ENCODE results near the gene CCDC85B. TPM values are rescaled to one million over a fixed set of nuclear protein-coding genes. Genes with fewer than 3 reads are reported as not detected.
A peak's percentile ranks its signal among the peaks of the same experiment; 100 is the strongest.

Gene CCDC85B
- polyA plus RNA-seq, 1 of the 3 experiments (the other 2 are of a cell fraction), result 52.8 TPM

GRCh38 chr11:65895482-65895981 is 5.1 kb downstream of the CCDC85B start (continued):
- TF ChIP-seq SMC3 (IDR thresholded peaks at IDR 0.05; ENCODE audit: low read depth, low read length) (no peak), PBX3 (IDR thresholded peaks at IDR 0.05) (no peak), YY1 (IDR thresholded peaks at IDR 0.05; ENCODE audit: low read depth) (no peak), GABPA (IDR thresholded peaks at IDR 0.05; ENCODE audit: low read depth) (no peak)

- peak overlapping the region in 1 of 2 experiments; percentile 94; a peak in 2 of 4 replicates for H3K27ac ChIP-seq (ENCODE audit: low read depth in 2 of 2, low read length in 1 of 2)
- H3K9me2 ChIP-seq, result no peaks in the 10 kb centered on the region
- no peaks in the 10 kb centered on the region for H3K27me3 ChIP-seq (ENCODE audit: insufficient read depth)
- H3F3A ChIP-seq (replicated peaks; ENCODE audit: insufficient read depth), result peaks cover 71% of the 10 kb centered on the region
- peaks cover 77% of the 10 kb centered on the region for H4K20me1 ChIP-seq (ENCODE audit: insufficient read depth)
- no peak for DNase-seq
- peaks cover 0 to 49% of the 10 kb centered on the region in 2 experiments for H3K36me3 ChIP-seq (replicated peaks in 1 of 2; ENCODE audit: control insufficient read depth in 1 of 2, insufficient read depth in 2 of 2, low read length in 1 of 2)
- WGBS (ENCODE audit: low lambda C conversion rate), result 96% methylated on average over 11 of the region's 14 CpGs
- peaks cover 96% of the 10 kb centered on the region for H3K79me2 ChIP-seq (ENCODE audit: insufficient read depth)
- ChIA-PET POLR2A (interaction anchor here (0.6 kb wide), 1 partner anchor 22 kb away, joined by 3 read pairs; no protein-coding TSS in a partner anchor), CTCF (interaction anchor here (0.8 to 4.9 kb wide), 5 partner anchors 7 to 18 kb away, joined by 3 to 20 read pairs (median 4); partner anchors contain the start of genes CCDC85B and FIBP)
- H2AFZ ChIP-seq (ENCODE audit: low read depth), result no peak overlapping the region
- H3K9ac ChIP-seq, result peak overlapping the region; percentile 97
- H3K4me2 ChIP-seq, result peak overlapping the region; percentile 89
- no peaks in the 10 kb centered on the region for H3K9me3 ChIP-seq
- peaks cover 27 to 49% of the 10 kb centered on the region in 2 experiments; a peak in 3 of 4 replicates for H3K4me1 ChIP-seq (ENCODE audit: control insufficient read depth in 1 of 2, insufficient read depth in 2 of 2, low read depth in 1 of 2, low read length in 1 of 2)
- H3K4me3 ChIP-seq (ENCODE audit: low read depth in 2 of 2, low read length in 1 of 2), result peak overlapping the region in 1 of 2 experiments; percentile 82; a peak in 2 of 4 replicates
- TF ChIP-seq POLR2AphosphoS5 (IDR thresholded peaks at IDR 0.05; ENCODE audit: low read depth, low read length) (no peak), EP300 (IDR thresholded peaks at IDR 0.05; ENCODE audit: borderline replicate concordance in 1 of 2, low read depth in 1 of 2, low read length in 1 of 2) (no peak), RFX5 (IDR thresholded peaks at IDR 0.05; ENCODE audit: low read length) (no peak), PBX3 (IDR thresholded peaks at IDR 0.05) (no peak), USF1 (IDR thresholded peaks at IDR 0.05; ENCODE audit: borderline replicate concordance, low read depth) (no peak), NFIC (IDR thresholded peaks at IDR 0.05; ENCODE audit: borderline replicate concordance) (no peak), GATA2 (CRISPR knock-in tag; IDR thresholded peaks at IDR 0.05) (no peak), YY1 (IDR thresholded peaks at IDR 0.05; ENCODE audit: low read depth) (no peak), CTCF (IDR thresholded peaks at IDR 0.05) (no peak), ZBTB33 (IDR thresholded peaks at IDR 0.05; ENCODE audit: borderline replicate concordance, low read depth) (no peak), MEF2A (IDR thresholded peaks at IDR 0.05; ENCODE audit: borderline replicate concordance, low read depth) (no peak), EZH2phosphoT487 (IDR thresholded peaks at IDR 0.05; ENCODE audit: borderline replicate concordance, low read depth) (no peak), TEAD4 (IDR thresholded peaks at IDR 0.05; ENCODE audit: borderline replicate concordance, insufficient read depth) (no peak), MAX (IDR thresholded peaks at IDR 0.05; ENCODE audit: low read depth) (no peak)
- TF ChIP-seq, protein P1, sequence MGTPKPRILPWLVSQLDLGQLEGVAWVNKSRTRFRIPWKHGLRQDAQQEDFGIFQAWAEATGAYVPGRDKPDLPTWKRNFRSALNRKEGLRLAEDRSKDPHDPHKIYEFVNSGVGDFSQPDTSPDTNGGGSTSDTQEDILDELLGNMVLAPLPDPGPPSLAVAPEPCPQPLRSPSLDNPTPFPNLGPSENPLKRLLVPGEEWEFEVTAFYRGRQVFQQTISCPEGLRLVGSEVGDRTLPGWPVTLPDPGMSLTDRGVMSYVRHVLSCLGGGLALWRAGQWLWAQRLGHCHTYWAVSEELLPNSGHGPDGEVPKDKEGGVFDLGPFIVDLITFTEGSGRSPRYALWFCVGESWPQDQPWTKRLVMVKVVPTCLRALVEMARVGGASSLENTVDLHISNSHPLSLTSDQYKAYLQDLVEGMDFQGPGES (IDR thresholded peaks at IDR 0.05; ENCODE audit: low read depth, low read length), result no peak
These were observed 5.8 kb downstream of the CCDC85B start for GRCh38 chr11:65896034-65896999.

Data from SK-N-SH (cell line).